ENCODE data around the gene VWA8. TPM values are rescaled to one million over a fixed set of nuclear protein-coding genes. Genes with fewer than 3 reads are reported as not detected.
"Not testable (repeated sequence)": the region's sequence is repeated elsewhere in the genome, so short reads cannot be mapped to it uniquely, and the experiment has no call there.

Gene VWA8
- total and polyA plus RNA-seq, 2 donors: 8.1 to 20.9 TPM

DNA sequence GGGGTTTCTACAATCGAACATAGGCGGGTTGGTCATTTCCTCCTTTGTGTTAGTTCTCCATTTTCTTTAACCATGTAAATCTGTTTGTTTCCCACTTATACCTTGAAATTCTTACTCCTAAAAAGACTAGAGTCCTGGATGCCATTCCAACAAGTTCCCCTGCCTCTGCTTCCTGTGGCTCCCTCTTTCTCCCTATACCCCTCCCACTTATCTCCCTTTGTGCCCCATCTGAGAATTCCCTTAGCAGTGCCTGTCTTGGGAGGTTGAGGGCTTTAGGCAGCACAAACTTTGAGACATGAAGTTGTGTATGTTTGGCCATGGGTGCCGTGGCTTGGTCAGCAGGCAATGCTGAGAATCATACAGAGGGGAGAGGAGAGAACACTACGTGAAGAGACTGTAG is 327.1 kb downstream of the VWA8 start:
- no peak overlapping the region for H3K27ac ChIP-seq (ENCODE audit: low read depth in 1 of 2, low read length in 1 of 2)
- WGBS: 97% methylated on average over 4 of the region's 4 CpGs
- H3K4me1 ChIP-seq (ENCODE audit: control insufficient read depth in 2 of 2, insufficient read depth in 2 of 2, low read length in 2 of 2): no peaks in the 10 kb centered on the region
- H3K36me3 ChIP-seq (ENCODE audit: control insufficient read depth in 2 of 2, insufficient read depth in 2 of 2, low read length in 1 of 2): no peaks in the 10 kb centered on the region
- DNase-seq (ENCODE audit: low read depth in 6 of 9, low spot score in 9 of 9): no peak
- H3K4me3 ChIP-seq (ENCODE audit: low read length in 2 of 2): no peak overlapping the region
- H3K9me3 ChIP-seq (ENCODE audit: control insufficient read depth in 2 of 2, insufficient read depth in 1 of 2, low read length in 1 of 2): no peaks in the 10 kb centered on the region
- no peaks in the 10 kb centered on the region for H3K27me3 ChIP-seq (ENCODE audit: control insufficient read depth in 2 of 2, insufficient read depth in 1 of 2, low read length in 1 of 2)

GRCh38 chr13:41631296-41631965 is 329.5 kb downstream of the VWA8 start:
- Histone ChIP-seq H3K4me1 (ENCODE audit: control insufficient read depth in 2 of 2, insufficient read depth in 2 of 2, low read length in 2 of 2) (no peaks in the 10 kb centered on the region), H3K27me3 (ENCODE audit: control insufficient read depth in 2 of 2, insufficient read depth in 1 of 2, low read length in 1 of 2) (no peaks in the 10 kb centered on the region), H3K27ac (ENCODE audit: low read depth in 1 of 2, low read length in 1 of 2) (no peak overlapping the region), H3K4me3 (ENCODE audit: low read length in 2 of 2) (no peak overlapping the region), H3K9me3 (ENCODE audit: control insufficient read depth in 2 of 2, insufficient read depth in 1 of 2, low read length in 1 of 2) (no peaks in the 10 kb centered on the region), H3K36me3 (ENCODE audit: control insufficient read depth in 2 of 2, insufficient read depth in 2 of 2, low read length in 1 of 2) (no peaks in the 10 kb centered on the region)
- whole genome bisulfite sequencing: 97% methylated on average over 5 of the region's 5 CpGs
- no peak for DNase-seq (ENCODE audit: low read depth in 6 of 9, low spot score in 9 of 9)

DNA sequence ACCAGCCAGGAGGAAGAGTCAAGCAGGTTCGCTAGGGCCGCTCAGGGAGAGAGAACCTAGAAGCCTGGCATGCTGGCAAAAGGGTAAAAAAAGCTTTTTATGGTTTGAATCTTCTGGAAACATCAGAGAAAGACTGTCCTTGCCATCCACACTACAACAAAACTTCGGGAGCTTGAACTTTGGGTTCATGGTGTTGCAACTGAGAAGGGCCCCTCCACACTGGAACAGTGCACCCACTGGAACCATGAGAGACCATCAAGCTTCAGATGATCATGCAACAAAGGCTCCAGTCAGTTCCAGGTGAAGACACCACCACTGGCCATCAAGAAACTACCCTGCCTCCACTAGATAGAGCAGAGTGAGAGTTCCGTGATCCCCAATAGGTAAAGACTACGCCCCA is 333.5 kb downstream of the VWA8 start:
- Histone ChIP-seq H3K4me1 (ENCODE audit: control insufficient read depth in 2 of 2, insufficient read depth in 2 of 2, low read length in 2 of 2) (no peaks in the 10 kb centered on the region), H3K36me3 (ENCODE audit: control insufficient read depth in 2 of 2, insufficient read depth in 2 of 2, low read length in 1 of 2) (no peaks in the 10 kb centered on the region), H3K27ac (ENCODE audit: low read depth in 1 of 2, low read length in 1 of 2) (no peak overlapping the region), H3K9me3 (ENCODE audit: control insufficient read depth in 2 of 2, insufficient read depth in 1 of 2, low read length in 1 of 2) (no peaks in the 10 kb centered on the region), H3K4me3 (ENCODE audit: low read length in 2 of 2) (no peak overlapping the region), H3K27me3 (ENCODE audit: control insufficient read depth in 2 of 2, insufficient read depth in 1 of 2, low read length in 1 of 2) (no peaks in the 10 kb centered on the region)
- 99% methylated on average over 5 of the region's 5 CpGs for WGBS
- no peak for DNase-seq (ENCODE audit: low read depth in 6 of 9, low spot score in 9 of 9)

- no peaks in the 10 kb centered on the region for H3K27me3 ChIP-seq (ENCODE audit: control insufficient read depth in 2 of 2, insufficient read depth in 1 of 2, low read length in 1 of 2)
- H3K36me3 ChIP-seq (ENCODE audit: control insufficient read depth in 2 of 2, insufficient read depth in 2 of 2, low read length in 1 of 2): peaks cover 0 to 3% of the 10 kb centered on the region in 2 donors
- no peak overlapping the region for H3K27ac ChIP-seq (ENCODE audit: low read depth in 1 of 2, low read length in 1 of 2)
- no peaks in the 10 kb centered on the region for H3K9me3 ChIP-seq (ENCODE audit: control insufficient read depth in 2 of 2, insufficient read depth in 1 of 2, low read length in 1 of 2)
- H3K4me3 ChIP-seq (ENCODE audit: low read length in 2 of 2): no peak overlapping the region
- no peak for DNase-seq (ENCODE audit: low read depth in 6 of 9, low spot score in 9 of 9)
- no peaks in the 10 kb centered on the region for H3K4me1 ChIP-seq (ENCODE audit: control insufficient read depth in 2 of 2, insufficient read depth in 2 of 2, low read length in 2 of 2)
These were observed 336.9 kb downstream of the VWA8 start for GRCh38 chr13:41624041-41624440.

GRCh38 chr13:41622432-41623429 is 338.2 kb downstream of the VWA8 start:
- Histone ChIP-seq H3K9me3 (ENCODE audit: control insufficient read depth in 2 of 2, insufficient read depth in 1 of 2, low read length in 1 of 2) (no peaks in the 10 kb centered on the region), H3K27me3 (ENCODE audit: control insufficient read depth in 2 of 2, insufficient read depth in 1 of 2, low read length in 1 of 2) (no peaks in the 10 kb centered on the region), H3K27ac (ENCODE audit: low read depth in 1 of 2, low read length in 1 of 2) (no peak overlapping the region), H3K4me3 (ENCODE audit: low read length in 2 of 2) (no peak overlapping the region), H3K36me3 (ENCODE audit: control insufficient read depth in 2 of 2, insufficient read depth in 2 of 2, low read length in 1 of 2) (peaks cover 0 to 3% of the 10 kb centered on the region in 2 donors), H3K4me1 (ENCODE audit: control insufficient read depth in 2 of 2, insufficient read depth in 2 of 2, low read length in 2 of 2) (no peaks in the 10 kb centered on the region)
- no peak for DNase-seq (ENCODE audit: low read depth in 6 of 9, low spot score in 9 of 9)
- WGBS: 98% methylated on average over 6 of the region's 6 CpGs

DNA sequence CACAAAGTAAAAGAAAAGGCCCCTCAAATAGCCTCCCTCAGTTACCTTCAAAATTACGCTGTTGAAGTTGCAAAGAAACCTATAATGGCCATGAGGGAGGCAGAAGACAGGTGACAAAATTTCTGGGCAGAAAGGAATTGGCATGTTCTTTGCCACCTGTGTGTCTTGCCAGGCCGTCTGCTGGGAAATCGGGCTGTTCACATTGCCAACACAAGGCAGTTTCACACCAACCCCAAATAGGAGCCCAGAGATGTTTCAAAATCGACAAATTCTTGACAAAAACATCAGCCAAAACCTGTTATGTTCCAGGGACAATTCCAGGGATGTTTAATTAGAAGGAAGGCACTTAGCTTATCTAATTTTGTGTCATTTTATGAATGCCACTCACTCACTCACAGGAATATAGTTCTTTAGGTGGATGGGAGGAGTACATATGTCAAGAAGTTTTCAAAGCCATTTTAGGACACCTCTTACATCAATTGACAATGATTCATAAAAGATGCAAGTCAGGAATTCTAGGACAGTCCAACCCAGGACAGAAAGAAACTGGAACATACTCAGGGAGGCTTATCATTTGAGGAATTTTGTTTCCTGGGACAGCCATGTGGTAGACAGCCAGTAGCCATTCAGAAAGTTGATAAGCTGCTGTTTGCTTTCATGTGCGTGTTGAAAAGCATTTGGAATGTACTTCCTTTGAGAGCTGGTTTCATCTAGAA is 339.0 kb downstream of the VWA8 start:
- H3K4me3 ChIP-seq (ENCODE audit: low read length in 2 of 2): no peak overlapping the region
- H3K4me1 ChIP-seq (ENCODE audit: control insufficient read depth in 2 of 2, insufficient read depth in 2 of 2, low read length in 2 of 2): no peaks in the 10 kb centered on the region
- H3K36me3 ChIP-seq (ENCODE audit: control insufficient read depth in 2 of 2, insufficient read depth in 2 of 2, low read length in 1 of 2): peaks cover 0 to 3% of the 10 kb centered on the region in 2 donors
- DNase-seq (ENCODE audit: low read depth in 6 of 9, low spot score in 9 of 9): no peak
- H3K27ac ChIP-seq (ENCODE audit: low read depth in 1 of 2, low read length in 1 of 2): no peak overlapping the region
- 97% methylated on average over 5 of the region's 5 CpGs for WGBS
- H3K27me3 ChIP-seq (ENCODE audit: control insufficient read depth in 2 of 2, insufficient read depth in 1 of 2, low read length in 1 of 2): no peaks in the 10 kb centered on the region
- H3K9me3 ChIP-seq (ENCODE audit: control insufficient read depth in 2 of 2, insufficient read depth in 1 of 2, low read length in 1 of 2): no peaks in the 10 kb centered on the region

- peaks cover 6 to 18% of the 10 kb centered on the region in 2 donors for H3K36me3 ChIP-seq (ENCODE audit: control insufficient read depth in 2 of 2, insufficient read depth in 2 of 2, low read length in 1 of 2)
- H3K9me3 ChIP-seq (ENCODE audit: control insufficient read depth in 2 of 2, insufficient read depth in 1 of 2, low read length in 1 of 2); H3K27ac ChIP-seq (ENCODE audit: low read depth in 1 of 2, low read length in 1 of 2); DNase-seq (ENCODE audit: low read depth in 6 of 9, low spot score in 9 of 9); H3K27me3 ChIP-seq (ENCODE audit: control insufficient read depth in 2 of 2, insufficient read depth in 1 of 2, low read length in 1 of 2); H3K4me1 ChIP-seq (ENCODE audit: control insufficient read depth in 2 of 2, insufficient read depth in 2 of 2, low read length in 2 of 2); H3K4me3 ChIP-seq (ENCODE audit: low read length in 2 of 2): not testable (repeated sequence)
- over 99% methylated on average over 5 of the region's 5 CpGs for WGBS
These were observed 343.3 kb downstream of the VWA8 start for GRCh38 chr13:41617633-41618032.

GRCh38 chr13:41616151-41616550 is 344.8 kb downstream of the VWA8 start:
- no peak overlapping the region for H3K4me3 ChIP-seq (ENCODE audit: low read length in 2 of 2)
- H3K36me3 ChIP-seq (ENCODE audit: control insufficient read depth in 2 of 2, insufficient read depth in 2 of 2, low read length in 1 of 2): peaks cover 10 to 17% of the 10 kb centered on the region in 2 donors
- H3K27ac ChIP-seq (ENCODE audit: low read depth in 1 of 2, low read length in 1 of 2): no peak overlapping the region
- no peaks in the 10 kb centered on the region for H3K27me3 ChIP-seq (ENCODE audit: control insufficient read depth in 2 of 2, insufficient read depth in 1 of 2, low read length in 1 of 2)
- H3K9me3 ChIP-seq (ENCODE audit: control insufficient read depth in 2 of 2, insufficient read depth in 1 of 2, low read length in 1 of 2): no peaks in the 10 kb centered on the region
- no peak for DNase-seq (ENCODE audit: low read depth in 6 of 9, low spot score in 9 of 9)
- WGBS: 96% methylated on average over 3 of the region's 3 CpGs
- H3K4me1 ChIP-seq (ENCODE audit: control insufficient read depth in 2 of 2, insufficient read depth in 2 of 2, low read length in 2 of 2): no peaks in the 10 kb centered on the region

DNA sequence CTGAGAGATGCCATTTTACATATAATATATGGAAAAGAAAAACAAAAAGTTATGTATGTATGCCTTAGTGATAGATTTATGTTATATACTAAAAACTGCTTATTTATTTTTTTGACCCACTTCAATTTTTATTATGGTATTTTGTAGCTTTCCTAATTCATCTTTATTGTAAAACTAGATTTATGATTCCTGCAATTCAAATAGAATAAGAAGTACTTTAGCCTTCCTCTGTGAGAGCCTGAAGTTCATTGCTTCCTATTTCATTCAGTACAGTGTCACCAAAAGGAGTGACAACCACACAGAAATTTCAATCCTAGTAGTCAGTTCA is 345.4 kb downstream of the VWA8 start:
- Histone ChIP-seq H3K4me3 (ENCODE audit: low read length in 2 of 2) (no peak overlapping the region), H3K36me3 (ENCODE audit: control insufficient read depth in 2 of 2, insufficient read depth in 2 of 2, low read length in 1 of 2) (peaks cover 14 to 20% of the 10 kb centered on the region in 2 donors), H3K27me3 (ENCODE audit: control insufficient read depth in 2 of 2, insufficient read depth in 1 of 2, low read length in 1 of 2) (no peaks in the 10 kb centered on the region), H3K27ac (ENCODE audit: low read depth in 1 of 2, low read length in 1 of 2) (no peak overlapping the region), H3K9me3 (ENCODE audit: control insufficient read depth in 2 of 2, insufficient read depth in 1 of 2, low read length in 1 of 2) (no peaks in the 10 kb centered on the region), H3K4me1 (ENCODE audit: control insufficient read depth in 2 of 2, insufficient read depth in 2 of 2, low read length in 2 of 2) (no peaks in the 10 kb centered on the region)
- DNase-seq (ENCODE audit: low read depth in 6 of 9, low spot score in 9 of 9): no peak

Data from thymus (tissue), 11 donors.